Fibroblast of skin of abdomen (primary cell): Measurements from ENCODE around the gene SLC35F3.
"Not testable (repeated sequence)": the region's sequence is repeated elsewhere in the genome, so short reads cannot be mapped to it uniquely, and the experiment has no call there.

ENCODE experiments used
- DNase-seq: peaks from one replicate; pipeline ENCODE4 v3.0.0-alpha.2; 2013

Gene SLC35F3

GRCh38 chr1:234226113-234226818 lies 321.8 kb downstream of the SLC35F3 start:
- DNase-seq: no peak

- DNase-seq: no peak
Measured at GRCh38 chr1:234226819-234227165, 322.3 kb downstream of the SLC35F3 start.

- no peak for DNase-seq
Measured at GRCh38 chr1:234229581-234230387, 325.3 kb downstream of the SLC35F3 start.

- DNase-seq: no peak
Measured at GRCh38 chr1:234230414-234230862, 326.0 kb downstream of the SLC35F3 start.

GRCh38 chr1:234231061-234231892 lies 326.8 kb downstream of the SLC35F3 start:
- no peak for DNase-seq

GRCh38 chr1:234231893-234232276 lies 327.4 kb downstream of the SLC35F3 start:
- DNase-seq: no peak

- DNase-seq: no peak
Measured at GRCh38 chr1:234234199-234234598, 329.7 kb downstream of the SLC35F3 start.

- DNase-seq: no peak
Measured at GRCh38 chr1:234235434-234235881, 331.0 kb downstream of the SLC35F3 start.

GRCh38 chr1:234237393-234237792 lies 332.9 kb downstream of the SLC35F3 start:
- DNase-seq: no peak

- no peak for DNase-seq
Measured at GRCh38 chr1:234238060-234238459, 333.6 kb downstream of the SLC35F3 start.

- no peak for DNase-seq
Measured at GRCh38 chr1:234239515-234239914, 335.0 kb downstream of the SLC35F3 start.

- DNase-seq: no peak
Measured at GRCh38 chr1:234239936-234240335, 335.5 kb downstream of the SLC35F3 start.

GRCh38 chr1:234240680-234241079 lies 336.2 kb downstream of the SLC35F3 start:
- DNase-seq: no peak

GRCh38 chr1:234241941-234242490 lies 337.5 kb downstream of the SLC35F3 start:
- no peak for DNase-seq

GRCh38 chr1:234243521-234244260 lies 339.2 kb downstream of the SLC35F3 start:
- DNase-seq: no peak

GRCh38 chr1:234244482-234244881 lies 340.0 kb downstream of the SLC35F3 start:
- DNase-seq: no peak

GRCh38 chr1:234246638-234247116 lies 342.2 kb downstream of the SLC35F3 start:
- no peak for DNase-seq

- DNase-seq: not testable (repeated sequence)
Measured at GRCh38 chr1:234247746-234248145, 343.3 kb downstream of the SLC35F3 start.

GRCh38 chr1:234250747-234251146 lies 346.3 kb downstream of the SLC35F3 start:
- DNase-seq: no peak

GRCh38 chr1:234253732-234254131 lies 349.3 kb downstream of the SLC35F3 start:
- no peak for DNase-seq

GRCh38 chr1:234256359-234256758 lies 351.9 kb downstream of the SLC35F3 start:
- peak; percentile 2 for DNase-seq

- DNase-seq: no peak
Measured at GRCh38 chr1:234258071-234258470, 353.6 kb downstream of the SLC35F3 start.
